BLaER1 (cell line): ENCODE data around the gene FHIP2A.
"Not testable (repeated sequence)": the region's sequence is repeated elsewhere in the genome, so short reads cannot be mapped to it uniquely, and the experiment has no call there.

Source experiments
- H3K27ac ChIP-seq: shearing (Covaris generic); formaldehyde crosslinking; 2 replicates; pipeline ENCODE4 v1.8.1; 2022
- H3K27me3 ChIP-seq: shearing (Covaris generic); formaldehyde crosslinking; 2 replicates; pipeline ENCODE4 v1.8.1; 2022
- H3K36me3 ChIP-seq: shearing (Covaris generic); formaldehyde crosslinking; 2 replicates; pipeline ENCODE4 v1.8.1; 2022
- H3K4me1 ChIP-seq: shearing (Covaris generic); formaldehyde crosslinking; 2 replicates; pipeline ENCODE4 v1.8.1; 2022
- H3K4me2 ChIP-seq: shearing (Covaris generic); formaldehyde crosslinking; 2 replicates; pipeline ENCODE4 v1.8.1; 2022
- H3K4me3 ChIP-seq: shearing (Covaris generic); formaldehyde crosslinking; 2 replicates; pipeline ENCODE4 v1.8.1; 2022
- H3K9ac ChIP-seq: shearing (Covaris generic); formaldehyde crosslinking; 2 replicates; pipeline ENCODE4 v1.8.1; 2022
- H3K9me3 ChIP-seq: shearing (Covaris generic); formaldehyde crosslinking; 2 replicates; pipeline ENCODE4 v1.8.1; 2022
- H4K20me1 ChIP-seq: shearing (Covaris generic); formaldehyde crosslinking; 2 replicates; pipeline ENCODE4 v1.8.1; 2022
- Cebpa-rat ChIP-seq: shearing (Covaris generic); IDR thresholded peaks from 2 replicates; pipeline ENCODE4 v1.8.1; 2022

Gene FHIP2A

GRCh38 chr10:114837690-114838089, 16.1 kb downstream of the FHIP2A start:
- Histone ChIP-seq H3K4me3 (no peak overlapping the region), H3K9me3 (no peaks in the 10 kb centered on the region), H4K20me1 (peaks cover 11% of the 10 kb centered on the region), H3K27me3 (no peaks in the 10 kb centered on the region), H3K4me2 (no peak overlapping the region), H3K9ac (no peak overlapping the region), H3K27ac (no peak overlapping the region), H3K4me1 (no peaks in the 10 kb centered on the region), H3K36me3 (peaks cover 89% of the 10 kb centered on the region)
- TF ChIP-seq Cebpa-rat: no peak

GRCh38 chr10:114839901-114840300, 18.3 kb downstream of the FHIP2A start:
- Histone ChIP-seq H3K9ac (no peak overlapping the region), H3K36me3 (peaks cover 91% of the 10 kb centered on the region), H3K9me3 (no peaks in the 10 kb centered on the region), H3K4me1 (no peaks in the 10 kb centered on the region), H3K4me3 (no peak overlapping the region), H3K4me2 (no peak overlapping the region), H3K27ac (no peak overlapping the region), H3K27me3 (no peaks in the 10 kb centered on the region), H4K20me1 (peaks cover 5% of the 10 kb centered on the region; the same call in 1 of the 2 replicates)
- TF ChIP-seq Cebpa-rat: no peak

- H3K9ac ChIP-seq: no peak overlapping the region
- H3K4me3 ChIP-seq: no peak overlapping the region
- no peaks in the 10 kb centered on the region for H3K27me3 ChIP-seq
- H4K20me1 ChIP-seq: no peaks in the 10 kb centered on the region
- H3K9me3 ChIP-seq: no peaks in the 10 kb centered on the region
- peaks cover 94% of the 10 kb centered on the region for H3K36me3 ChIP-seq
- H3K4me1 ChIP-seq: no peaks in the 10 kb centered on the region
- H3K27ac ChIP-seq: no peak overlapping the region
- H3K4me2 ChIP-seq: no peak overlapping the region
- TF ChIP-seq Cebpa-rat: no peak
These were observed 24.6 kb downstream of the FHIP2A start for GRCh38 chr10:114845978-114846693.

GRCh38 chr10:114847517-114847916, 25.9 kb downstream of the FHIP2A start:
- not testable (repeated sequence) for H3K9ac ChIP-seq, H3K4me1 ChIP-seq, H3K4me3 ChIP-seq, H3K27me3 ChIP-seq, H4K20me1 ChIP-seq, H3K4me2 ChIP-seq, H3K9me3 ChIP-seq, H3K27ac ChIP-seq
- peaks cover 92% of the 10 kb centered on the region for H3K36me3 ChIP-seq

GRCh38 chr10:114849674-114850073, 28.1 kb downstream of the FHIP2A start:
- Histone ChIP-seq H3K9me3 (no peaks in the 10 kb centered on the region), H3K36me3 (peaks cover 84% of the 10 kb centered on the region), H3K27me3 (no peaks in the 10 kb centered on the region), H3K9ac (no peak overlapping the region), H4K20me1 (no peaks in the 10 kb centered on the region), H3K27ac (no peak overlapping the region), H3K4me1 (no peaks in the 10 kb centered on the region), H3K4me2 (no peak overlapping the region), H3K4me3 (no peak overlapping the region)
- no peak for TF ChIP-seq Cebpa-rat

- no peak overlapping the region for H3K4me2 ChIP-seq
- peaks cover 84% of the 10 kb centered on the region for H3K36me3 ChIP-seq
- no peaks in the 10 kb centered on the region for H3K27me3 ChIP-seq
- H3K4me1 ChIP-seq: no peaks in the 10 kb centered on the region
- no peak for TF ChIP-seq Cebpa-rat
- H3K9ac ChIP-seq: no peak overlapping the region
- no peaks in the 10 kb centered on the region for H4K20me1 ChIP-seq
- H3K4me3 ChIP-seq: no peak overlapping the region
- H3K27ac ChIP-seq: no peak overlapping the region
- no peaks in the 10 kb centered on the region for H3K9me3 ChIP-seq
These were observed 28.5 kb downstream of the FHIP2A start for GRCh38 chr10:114850126-114850525.

- no peak overlapping the region for H3K27ac ChIP-seq
- no peaks in the 10 kb centered on the region for H4K20me1 ChIP-seq
- peaks cover 85% of the 10 kb centered on the region for H3K36me3 ChIP-seq
- no peaks in the 10 kb centered on the region for H3K27me3 ChIP-seq
- no peak for TF ChIP-seq Cebpa-rat
- H3K9ac ChIP-seq: no peak overlapping the region
- H3K9me3 ChIP-seq: no peaks in the 10 kb centered on the region
- no peak overlapping the region for H3K4me3 ChIP-seq
- H3K4me1 ChIP-seq: no peaks in the 10 kb centered on the region
- H3K4me2 ChIP-seq: no peak overlapping the region
These were observed 29.8 kb downstream of the FHIP2A start for GRCh38 chr10:114851336-114851735.

- Histone ChIP-seq H3K4me3 (no peak overlapping the region), H3K36me3 (peaks cover 85% of the 10 kb centered on the region), H3K4me2 (no peak overlapping the region), H3K27me3 (no peaks in the 10 kb centered on the region), H3K9me3 (no peaks in the 10 kb centered on the region), H3K4me1 (no peaks in the 10 kb centered on the region), H3K27ac (no peak overlapping the region), H4K20me1 (no peaks in the 10 kb centered on the region), H3K9ac (no peak overlapping the region)
- TF ChIP-seq Cebpa-rat: no peak
These were observed 30.6 kb downstream of the FHIP2A start for GRCh38 chr10:114852197-114852596.

- H3K27me3 ChIP-seq: no peaks in the 10 kb centered on the region
- no peaks in the 10 kb centered on the region for H3K9me3 ChIP-seq
- no peak overlapping the region for H3K27ac ChIP-seq
- no peak overlapping the region for H3K4me2 ChIP-seq
- no peak overlapping the region for H3K4me3 ChIP-seq
- H3K36me3 ChIP-seq: peaks cover 78% of the 10 kb centered on the region
- no peak for TF ChIP-seq Cebpa-rat
- H4K20me1 ChIP-seq: no peaks in the 10 kb centered on the region
- H3K9ac ChIP-seq: no peak overlapping the region
- H3K4me1 ChIP-seq: no peaks in the 10 kb centered on the region
These were observed 33.3 kb downstream of the FHIP2A start for GRCh38 chr10:114854906-114855305.

GRCh38 chr10:114855776-114856543, 34.4 kb downstream of the FHIP2A start:
- Histone ChIP-seq H3K4me1 (no peaks in the 10 kb centered on the region), H3K4me2 (no peak overlapping the region), H3K9me3 (no peaks in the 10 kb centered on the region), H3K27me3 (no peaks in the 10 kb centered on the region), H3K4me3 (no peak overlapping the region), H3K9ac (no peak overlapping the region), H4K20me1 (no peaks in the 10 kb centered on the region), H3K27ac (no peak overlapping the region), H3K36me3 (peaks cover 78% of the 10 kb centered on the region)
- TF ChIP-seq Cebpa-rat: no peak
